GM19023 (cell line): ENCODE measurements around the gene NR4A2.
"Not testable (repeated sequence)": the region's sequence is repeated elsewhere in the genome, so short reads cannot be mapped to it uniquely, and the experiment has no call there.

Experiments used
- ATAC-seq: cut with Tn5 transposase; IDR thresholded peaks from one replicate; pipeline ENCODE4 v1.9.1; 2021; ENCODE audit warnings: mild to moderate bottlenecking, moderate library complexity; ENCODE audit not compliant: unreplicated experiment

NR4A2 gene

DNA sequence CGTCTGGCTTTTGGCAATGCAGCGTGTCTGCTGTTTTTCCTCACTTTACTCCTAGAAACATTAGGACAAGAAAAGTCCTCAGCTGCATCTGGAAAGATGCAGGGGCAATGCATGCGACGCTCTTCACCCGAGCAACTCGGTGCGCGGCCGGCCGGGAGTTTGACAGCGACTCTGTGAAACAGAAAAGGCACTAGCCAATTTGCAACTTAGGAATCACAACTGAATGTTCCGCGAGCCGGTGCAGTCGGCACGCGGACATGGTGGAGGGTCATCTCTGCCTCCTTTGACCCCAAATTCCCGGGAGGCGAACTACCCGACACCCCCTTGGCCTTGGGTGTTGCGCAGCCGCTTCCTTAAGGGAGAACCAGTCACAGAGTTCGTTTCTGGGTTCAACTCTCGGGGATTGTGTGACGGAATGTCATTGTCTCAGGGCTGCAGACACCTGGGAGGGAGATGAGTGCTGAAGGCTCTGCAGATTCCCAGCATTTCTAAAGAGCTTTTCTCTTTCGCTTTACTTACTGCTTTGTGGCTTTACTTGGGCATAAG, 9.8 kb downstream of the NR4A2 start:
- peak; percentile 18 for ATAC-seq

- ATAC-seq: peak; percentile 56
Measured at GRCh38 chr2:156322051-156322685, 10.4 kb downstream of the NR4A2 start.

DNA sequence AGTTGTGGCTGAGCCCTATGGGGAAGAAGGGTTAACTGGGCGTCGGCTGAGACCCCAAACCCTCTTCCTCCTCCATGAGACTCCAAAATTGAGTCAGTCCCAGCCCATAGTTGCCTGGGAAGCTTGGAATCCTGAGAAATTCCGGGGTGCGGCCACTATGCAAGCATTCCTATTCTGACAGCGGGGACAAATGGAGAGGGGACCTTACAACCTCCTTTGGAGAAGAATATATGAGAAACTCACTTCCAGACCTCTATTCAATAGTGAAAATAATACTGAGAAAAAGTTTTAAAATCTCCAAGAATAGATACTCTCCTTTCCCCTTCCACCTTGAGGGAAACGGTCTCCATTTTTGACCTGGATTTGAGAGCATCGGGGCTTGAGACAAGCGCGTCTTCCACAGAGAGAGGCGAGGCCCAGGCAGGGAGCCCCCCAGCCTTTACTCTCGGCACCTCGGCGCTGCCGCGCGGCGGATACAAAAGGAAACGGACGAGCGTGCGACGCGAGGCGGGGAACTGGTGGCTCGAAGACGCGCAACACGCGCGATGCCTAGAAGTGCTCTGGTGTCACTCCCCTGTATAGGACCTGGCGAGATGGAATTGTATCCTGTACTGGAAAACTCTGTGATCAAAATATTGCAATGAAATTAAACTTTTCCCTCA, 11.1 kb downstream of the NR4A2 start:
- no peak for ATAC-seq

GRCh38 chr2:156320486-156321098, 11.9 kb downstream of the NR4A2 start:
- ATAC-seq: no peak

GRCh38 chr2:156319811-156320485, 12.6 kb downstream of the NR4A2 start:
- no peak for ATAC-seq

DNA sequence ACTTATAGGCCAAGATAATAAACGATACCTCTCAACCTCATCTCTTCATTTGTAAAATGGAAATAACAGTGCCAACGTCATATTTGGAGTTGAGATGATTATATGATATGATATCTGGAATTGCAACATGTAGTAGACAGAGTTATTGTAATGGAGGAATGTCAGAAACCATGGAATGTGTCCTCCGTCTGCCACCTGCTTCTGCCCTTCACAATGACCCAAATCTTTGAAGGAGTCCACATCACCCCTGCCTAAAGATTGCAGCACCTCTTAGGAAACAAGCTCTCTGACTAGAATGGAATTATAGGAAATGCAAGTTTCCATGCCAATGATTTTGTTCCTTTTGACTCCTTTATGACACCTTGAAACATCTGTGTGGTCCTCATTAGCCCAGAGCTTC, 14.9 kb downstream of the NR4A2 start:
- no peak for ATAC-seq

DNA sequence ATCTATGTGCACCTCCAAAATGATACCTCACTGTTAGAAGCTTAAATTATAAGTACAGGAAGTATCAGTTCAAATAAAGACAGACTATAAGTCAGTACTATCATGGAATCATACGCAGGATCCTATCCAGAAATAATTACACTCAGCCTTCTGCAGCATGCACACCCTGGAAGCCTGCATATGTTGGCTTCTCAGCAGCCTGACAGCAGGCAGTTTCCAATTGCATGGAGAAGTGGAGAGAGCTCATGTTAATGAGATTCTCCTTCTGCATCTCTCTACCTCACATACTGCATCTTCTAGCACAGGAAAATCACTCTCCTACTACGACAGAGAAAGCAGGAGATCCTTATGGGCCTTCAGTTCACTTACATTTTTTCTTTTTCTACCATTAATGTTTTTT, 20.5 kb downstream of the NR4A2 start:
- ATAC-seq: no peak

- no peak for ATAC-seq
Measured at GRCh38 chr2:156310773-156311172, 21.7 kb downstream of the NR4A2 start.

DNA sequence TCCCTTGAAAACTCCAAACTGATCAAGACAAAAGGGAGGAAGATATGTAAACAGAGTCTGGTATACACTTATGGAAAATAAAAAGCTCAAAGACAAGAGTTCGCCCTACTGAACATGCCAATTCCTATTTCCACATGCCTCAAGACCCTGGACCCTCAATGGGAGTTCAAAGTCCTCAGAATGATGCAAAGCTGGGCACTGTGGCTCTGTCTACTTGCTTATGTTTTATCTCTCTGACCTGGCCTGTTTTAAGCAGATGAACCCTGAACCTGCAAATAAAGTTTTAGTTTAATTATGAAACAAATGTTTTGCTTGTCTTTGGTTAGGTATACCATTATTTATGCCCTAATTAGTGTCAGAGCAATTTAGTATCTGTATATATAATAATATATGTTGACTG, 22.6 kb downstream of the NR4A2 start:
- no peak for ATAC-seq

DNA sequence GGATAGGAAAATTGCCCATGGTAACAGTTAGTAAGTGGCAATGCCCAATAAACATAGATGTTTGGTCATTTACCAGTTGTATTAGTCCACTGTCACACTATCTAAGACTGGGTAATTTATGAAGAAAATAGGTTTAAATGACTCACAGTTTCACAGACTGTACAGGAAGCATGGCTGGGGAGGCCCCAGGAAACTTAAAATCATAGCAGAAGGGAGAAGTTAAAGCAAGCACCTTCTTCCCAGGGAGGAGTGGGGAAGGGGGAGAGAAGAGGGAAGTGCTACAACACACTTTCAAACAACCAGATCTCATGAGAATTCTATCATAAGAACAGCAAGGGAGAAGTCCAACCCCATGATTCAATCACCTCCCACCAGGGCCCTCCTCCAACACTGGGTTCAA, 23.4 kb downstream of the NR4A2 start:
- ATAC-seq: peak; percentile 57

DNA sequence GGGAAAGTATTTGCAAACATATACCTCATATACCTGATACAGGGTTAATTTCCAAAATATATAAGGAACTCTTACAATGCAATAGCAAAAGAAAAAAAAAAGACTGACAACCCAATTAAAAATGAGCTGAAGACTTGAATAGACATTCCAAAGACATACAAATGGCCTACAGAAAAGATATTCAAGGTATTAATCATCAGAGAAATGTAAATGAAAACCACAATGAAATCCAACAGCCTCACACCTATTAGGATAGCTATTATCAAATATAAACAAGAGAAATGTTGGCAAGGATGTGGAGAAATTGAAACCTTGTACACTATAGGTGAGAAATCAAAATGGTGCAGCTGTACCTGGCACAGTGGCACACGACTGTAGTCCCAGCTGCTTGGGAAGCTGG, 25.7 kb downstream of the NR4A2 start:
- no peak for ATAC-seq

- ATAC-seq: no peak
Measured at GRCh38 chr2:156305121-156305520, 27.4 kb downstream of the NR4A2 start.

GRCh38 chr2:156300337-156300736, 32.2 kb downstream of the NR4A2 start:
- no peak for ATAC-seq

- no peak for ATAC-seq
Measured at GRCh38 chr2:156294945-156295580, 37.5 kb downstream of the NR4A2 start.

DNA sequence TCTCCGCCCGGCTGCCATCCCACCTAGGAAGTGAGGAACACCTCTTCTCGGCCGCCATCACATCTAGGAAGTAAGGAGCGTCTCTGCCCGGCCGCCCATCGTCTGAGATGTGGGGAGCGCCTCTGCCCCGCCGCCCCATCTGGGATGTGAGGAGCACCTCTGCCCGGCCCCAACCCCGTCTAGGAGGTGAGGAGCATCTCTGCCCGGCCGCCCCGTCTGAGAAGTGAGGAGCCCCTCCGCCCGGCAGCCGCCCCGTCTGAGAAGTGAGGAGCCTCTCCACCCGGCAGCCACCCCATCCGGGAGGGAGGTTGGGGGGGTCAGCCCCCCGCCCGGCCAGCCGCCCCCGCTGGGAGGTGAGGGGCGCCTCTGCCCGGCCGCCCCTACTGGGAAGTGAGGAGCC, 39.1 kb downstream of the NR4A2 start:
- ATAC-seq: not testable (repeated sequence)

DNA sequence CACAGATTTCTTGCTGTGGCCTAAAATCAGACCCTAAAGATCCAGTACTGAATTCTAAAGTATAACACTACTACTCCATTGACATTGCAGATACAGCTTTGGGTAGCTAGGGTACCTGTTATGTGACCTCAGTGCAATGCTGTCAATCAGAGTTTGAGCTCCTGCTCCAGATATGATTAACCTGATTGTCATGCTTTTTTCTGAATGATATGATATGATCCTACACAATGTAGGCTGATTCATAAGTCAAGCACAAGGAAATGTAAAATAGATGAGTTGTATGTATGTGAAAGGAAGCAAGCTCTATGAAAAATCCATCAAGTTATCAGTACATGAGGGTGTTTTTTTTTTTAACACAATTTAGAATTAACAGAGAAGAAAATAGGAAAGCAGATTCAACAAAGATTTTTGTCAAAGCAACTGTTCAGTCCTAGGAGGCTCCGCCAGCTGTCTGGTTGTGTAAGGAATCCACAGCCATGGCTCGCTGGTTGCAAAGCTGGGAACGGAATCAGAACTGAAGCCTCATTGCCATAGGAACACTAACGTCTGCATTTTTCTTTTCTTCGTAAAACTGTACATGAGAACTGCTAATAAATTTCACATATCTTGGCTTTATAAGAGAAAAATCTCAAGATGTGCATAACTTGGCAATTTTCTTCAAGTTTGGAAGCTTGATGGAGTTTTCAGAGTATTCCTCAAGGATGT, 52.9 kb downstream of the NR4A2 start:
- no peak for ATAC-seq
